ENCODE data around the gene CCDC92. TPM values are rescaled to one million over a fixed set of nuclear protein-coding genes. Genes with fewer than 3 reads are reported as not detected.

The CCDC92 gene
- total RNA-seq, 4 donors from 2014 or later: 7.4 to 67.3 (median 32.8) TPM

- DNase-seq: no peak
- Histone ChIP-seq H3K27ac (no peak overlapping the region), H3K4me1 (no peaks in the 10 kb centered on the region), H3K27me3 (no peaks in the 10 kb centered on the region), H3K4me3 (no peak overlapping the region), H3K36me3 (no peaks in the 10 kb centered on the region), H3K9me3 (no peaks in the 10 kb centered on the region)
- intact Hi-C loops (cut with DNase I; ENCODE audit: low total_unique reads): no loop called here
- no peak for TF ChIP-seq POLR2A (IDR thresholded peaks at IDR 0.05)
- no peak for TF ChIP-seq CTCF (IDR thresholded peaks at IDR 0.05)
These were observed 79.8 kb downstream of the CCDC92 start for GRCh38 chr12:123892853-123893252.

- H3K4me1 ChIP-seq: no peaks in the 10 kb centered on the region
- H3K27ac ChIP-seq: no peak overlapping the region
- no peaks in the 10 kb centered on the region for H3K27me3 ChIP-seq
- intact Hi-C loops (cut with DNase I; ENCODE audit: low total_unique reads): no loop called here
- DNase-seq: no peak
- no peaks in the 10 kb centered on the region for H3K36me3 ChIP-seq
- no peaks in the 10 kb centered on the region for H3K9me3 ChIP-seq
- TF ChIP-seq CTCF (IDR thresholded peaks at IDR 0.05) (no peak), POLR2A (IDR thresholded peaks at IDR 0.05) (no peak)
- no peak overlapping the region for H3K4me3 ChIP-seq
These were observed 80.5 kb downstream of the CCDC92 start for GRCh38 chr12:123892180-123892559.

DNA sequence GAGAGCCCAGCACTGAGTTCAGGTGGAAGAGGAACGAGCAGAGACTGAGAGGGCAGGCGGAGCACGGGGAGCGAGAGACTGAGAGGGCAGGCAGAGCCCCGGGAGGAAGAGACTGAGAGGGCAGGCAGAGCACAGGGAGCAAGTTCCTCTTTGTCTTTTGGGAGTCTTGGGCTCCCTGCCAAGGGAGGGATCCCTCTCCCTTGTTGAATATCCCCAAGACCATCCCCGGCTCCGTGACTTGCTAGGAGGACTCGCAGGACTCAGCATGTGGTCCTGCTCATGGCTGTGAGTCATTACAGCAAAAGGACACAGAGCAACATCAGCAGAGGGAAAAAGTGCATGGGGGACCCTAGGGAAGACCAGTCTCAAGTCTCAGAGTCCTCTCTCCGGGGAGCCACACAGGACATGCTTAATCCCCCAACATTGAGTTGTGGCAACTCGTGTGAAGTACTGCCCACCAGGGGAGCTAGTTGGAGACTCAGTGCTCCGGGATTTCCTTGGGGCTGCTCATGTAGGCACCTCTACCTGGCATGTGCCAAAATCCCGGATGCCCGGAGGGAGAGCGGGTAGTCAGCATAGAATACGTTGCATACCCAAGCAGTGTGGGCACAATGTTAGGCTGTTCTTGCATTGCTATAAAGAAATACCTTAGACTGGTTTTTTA is 81.0 kb downstream of the CCDC92 start:
- TF ChIP-seq CTCF (IDR thresholded peaks at IDR 0.05): no peak
- TF ChIP-seq POLR2A (IDR thresholded peaks at IDR 0.05): no peak
- Histone ChIP-seq H3K4me3 (no peak overlapping the region), H3K9me3 (no peaks in the 10 kb centered on the region), H3K27ac (no peak overlapping the region), H3K4me1 (no peaks in the 10 kb centered on the region), H3K36me3 (no peaks in the 10 kb centered on the region), H3K27me3 (no peaks in the 10 kb centered on the region)
- DNase-seq: no peak
- intact Hi-C loops (cut with DNase I; ENCODE audit: low total_unique reads): no loop called here

GRCh38 chr12:123891011-123891410 is 81.6 kb downstream of the CCDC92 start:
- DNase-seq: no peak
- Histone ChIP-seq H3K9me3 (no peaks in the 10 kb centered on the region), H3K4me3 (no peak overlapping the region), H3K4me1 (no peaks in the 10 kb centered on the region), H3K27ac (no peak overlapping the region), H3K27me3 (no peaks in the 10 kb centered on the region), H3K36me3 (no peaks in the 10 kb centered on the region)
- TF ChIP-seq POLR2A (IDR thresholded peaks at IDR 0.05): no peak
- intact Hi-C loops (cut with DNase I; ENCODE audit: low total_unique reads): no loop called here

DNA sequence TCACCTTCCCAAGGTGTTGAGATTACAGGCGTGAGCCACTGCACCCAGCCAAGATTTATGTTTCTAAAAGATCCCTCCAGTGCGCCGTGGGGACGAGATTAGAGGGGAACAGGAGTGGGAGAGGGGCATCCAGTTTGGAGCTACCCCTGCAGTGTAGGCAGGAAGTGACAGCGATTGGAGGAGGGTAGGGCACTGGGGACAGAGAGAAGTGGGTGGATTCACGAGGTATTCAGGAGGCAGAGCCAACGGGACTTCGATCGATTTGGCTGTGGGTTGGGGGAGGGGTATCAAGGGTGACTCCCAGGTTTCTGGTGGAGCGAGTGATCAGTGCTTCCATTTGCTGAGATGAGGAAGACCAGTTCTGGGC is 82.1 kb downstream of the CCDC92 start:
- Histone ChIP-seq H3K4me3 (no peak overlapping the region), H3K27me3 (no peaks in the 10 kb centered on the region), H3K27ac (no peak overlapping the region), H3K4me1 (no peaks in the 10 kb centered on the region), H3K9me3 (no peaks in the 10 kb centered on the region), H3K36me3 (no peaks in the 10 kb centered on the region)
- TF ChIP-seq POLR2A (IDR thresholded peaks at IDR 0.05) (no peak), CTCF (IDR thresholded peaks at IDR 0.05) (no peak)
- intact Hi-C loops (cut with DNase I; ENCODE audit: low total_unique reads): no loop called here
- DNase-seq: no peak

Measured in uterus (tissue), 4 donors.